Activated CD4-positive, alpha-beta memory T cell treated with anti-CD3 and anti-CD28 coated beads, Interleukin-2, amount 10 ng/mL, durations not matched to agents 7 days and 5 days (primary cell): ENCODE results near the gene CIBAR2. TPM values are rescaled to one million over a fixed set of nuclear protein-coding genes. Genes with fewer than 3 reads are reported as not detected.
"Not testable (repeated sequence)": the region's sequence is repeated elsewhere in the genome, so short reads cannot be mapped to it uniquely, and the experiment has no call there.

ENCODE experiments used
- CTCF ChIA-PET: fragments of 350-600 bp; sonication (Branson Sonifier 250); formaldehyde crosslinking; loops from one replicate; lab custom pipeline; 2021; ENCODE audit warnings: antibody characterized with exemption, inconsistent platforms; lab: Charles Lee
- POLR2A ChIA-PET: fragments of 350-600 bp; sonication (Branson Sonifier 250); formaldehyde crosslinking; loops from one replicate; lab custom pipeline; 2021; ENCODE audit warnings: antibody characterized with exemption; lab: Charles Lee
- DNase-seq: peaks from one replicate; pipeline ENCODE4 v3.0.0-alpha.2; 2020
- H3K27ac Mint-ChIP-seq: one replicate; pipeline ENCODE4 v1.8.0; 2021; ENCODE audit warnings: mild to moderate bottlenecking, mixed read lengths
- H3K27me3 Mint-ChIP-seq: one replicate; pipeline ENCODE4 v1.8.0; 2021; ENCODE audit warnings: mixed read lengths
- H3K36me3 Mint-ChIP-seq: one replicate; pipeline ENCODE4 v1.8.0; 2021; ENCODE audit warnings: low read depth, mixed read lengths
- H3K4me1 Mint-ChIP-seq: one replicate; pipeline ENCODE4 v1.8.0; 2021; ENCODE audit warnings: mixed read lengths
- H3K4me3 Mint-ChIP-seq: one replicate; pipeline ENCODE4 v1.8.0; 2021; ENCODE audit warnings: mild to moderate bottlenecking, mixed read lengths
- H3K9me3 Mint-ChIP-seq: one replicate; pipeline ENCODE4 v1.8.0; 2021; ENCODE audit warnings: mixed read lengths
- total RNA-seq, 2 experiments: library from RNA; stranded (reverse); gene quantifications; one replicate each; pipeline ENCODE4 v1.2.3, GENCODE V29; 2021

CIBAR2 gene
- total RNA-seq, 2 experiments from 2014 or later = not detected

- H3K27ac Mint-ChIP-seq = no peak overlapping the region
- H3K27me3 Mint-ChIP-seq = no peaks in the 10 kb centered on the region
- ChIA-PET CTCF (no interaction called here), POLR2A (no interaction called here)
- no peak overlapping the region for H3K4me3 Mint-ChIP-seq
- no peak for DNase-seq
- H3K36me3 Mint-ChIP-seq = no peaks in the 10 kb centered on the region
- no peaks in the 10 kb centered on the region for H3K4me1 Mint-ChIP-seq
- no peaks in the 10 kb centered on the region for H3K9me3 Mint-ChIP-seq
Measured at GRCh38 chr16:85064186-85064585, 48.1 kb downstream of the CIBAR2 start.

- no peak for DNase-seq
- CTCF ChIA-PET = no interaction called here
- H3K27ac Mint-ChIP-seq = no peak overlapping the region
- peaks cover 4% of the 10 kb centered on the region for H3K27me3 Mint-ChIP-seq
- no peaks in the 10 kb centered on the region for H3K9me3 Mint-ChIP-seq
- H3K4me3 Mint-ChIP-seq = no peak overlapping the region
- H3K36me3 Mint-ChIP-seq = no peaks in the 10 kb centered on the region
- peaks cover under 1% of the 10 kb centered on the region for H3K4me1 Mint-ChIP-seq
- POLR2A ChIA-PET = no interaction called here
Measured at GRCh38 chr16:85062845-85063244, 49.4 kb downstream of the CIBAR2 start.

- ChIA-PET CTCF (no interaction called here), POLR2A (no interaction called here)
- peaks cover 5% of the 10 kb centered on the region for H3K4me1 Mint-ChIP-seq
- H3K4me3 Mint-ChIP-seq = no peak overlapping the region
- H3K9me3 Mint-ChIP-seq = no peaks in the 10 kb centered on the region
- no peak for DNase-seq
- peaks cover 8% of the 10 kb centered on the region for H3K27me3 Mint-ChIP-seq
- no peaks in the 10 kb centered on the region for H3K36me3 Mint-ChIP-seq
- no peak overlapping the region for H3K27ac Mint-ChIP-seq
Measured at GRCh38 chr16:85062323-85062722, 49.9 kb downstream of the CIBAR2 start.

GRCh38 chr16:85061566-85061965, 50.7 kb downstream of the CIBAR2 start:
- Mint-ChIP-seq H3K27me3 (peaks cover 12% of the 10 kb centered on the region), H3K4me3 (no peak overlapping the region), H3K27ac (no peak overlapping the region), H3K4me1 (peaks cover 13% of the 10 kb centered on the region), H3K36me3 (no peaks in the 10 kb centered on the region), H3K9me3 (no peaks in the 10 kb centered on the region)
- CTCF ChIA-PET = no interaction called here
- no peak for DNase-seq
- POLR2A ChIA-PET = no interaction called here

GRCh38 chr16:85058909-85059308, 53.4 kb downstream of the CIBAR2 start:
- DNase-seq = no peak
- CTCF ChIA-PET = no interaction called here
- POLR2A ChIA-PET = no interaction called here
- H3K27ac Mint-ChIP-seq = no peak overlapping the region
- H3K9me3 Mint-ChIP-seq = no peaks in the 10 kb centered on the region
- H3K36me3 Mint-ChIP-seq = no peaks in the 10 kb centered on the region
- peaks cover 32% of the 10 kb centered on the region for H3K4me1 Mint-ChIP-seq
- peaks cover 12% of the 10 kb centered on the region for H3K27me3 Mint-ChIP-seq
- H3K4me3 Mint-ChIP-seq = no peak overlapping the region

GRCh38 chr16:85057948-85058347, 54.3 kb downstream of the CIBAR2 start:
- H3K4me1 Mint-ChIP-seq = peaks cover 32% of the 10 kb centered on the region
- peaks cover 12% of the 10 kb centered on the region for H3K27me3 Mint-ChIP-seq
- CTCF ChIA-PET = no interaction called here
- no peaks in the 10 kb centered on the region for H3K36me3 Mint-ChIP-seq
- POLR2A ChIA-PET = no interaction called here
- no peak overlapping the region for H3K4me3 Mint-ChIP-seq
- no peak overlapping the region for H3K27ac Mint-ChIP-seq
- DNase-seq = no peak
- H3K9me3 Mint-ChIP-seq = no peaks in the 10 kb centered on the region

GRCh38 chr16:85057212-85057889, 54.9 kb downstream of the CIBAR2 start:
- H3K36me3 Mint-ChIP-seq = no peaks in the 10 kb centered on the region
- no peak for DNase-seq

GRCh38 chr16:85056211-85056748, 56.0 kb downstream of the CIBAR2 start:
- Mint-ChIP-seq H3K4me1 (peaks cover 32% of the 10 kb centered on the region), H3K27ac (peak overlapping the region; percentile 66), H3K36me3 (no peaks in the 10 kb centered on the region), H3K4me3 (peak overlapping the region; percentile 21), H3K9me3 (no peaks in the 10 kb centered on the region), H3K27me3 (peaks cover 12% of the 10 kb centered on the region)
- ChIA-PET POLR2A (interaction anchor here (1.2 to 3.5 kb wide), 6 partner anchors 9 to 48 kb away, joined by 3 to 21 read pairs (median 8); partner anchors contain the start of genes KIAA0513 and ZDHHC7), CTCF (interaction anchor here (1.0 to 2.7 kb wide), 5 partner anchors 30 to 83 kb away, joined by 3 to 9 read pairs (median 3); partner anchors contain the start of gene CIBAR2)
- DNase-seq = no peak

More at GRCh38 chr16:85057212-85057889, 54.9 kb downstream of the CIBAR2 start:
- POLR2A ChIA-PET = interaction anchor here (3.5 kb wide), 1 partner anchor 30 kb away, joined by 21 read pairs; the partner anchor contains the start of gene KIAA0513
- H3K9me3 Mint-ChIP-seq = no peaks in the 10 kb centered on the region
- peaks cover 12% of the 10 kb centered on the region for H3K27me3 Mint-ChIP-seq
- no peak overlapping the region for H3K27ac Mint-ChIP-seq
- CTCF ChIA-PET = interaction anchor here (1.0 to 2.7 kb wide), 3 partner anchors 29 to 84 kb away, joined by 3 to 9 read pairs (median 3); no protein-coding TSS in a partner anchor
- H3K4me1 Mint-ChIP-seq = peaks cover 32% of the 10 kb centered on the region
- H3K4me3 Mint-ChIP-seq = no peak overlapping the region

- Mint-ChIP-seq H3K27ac (peak overlapping the region; percentile 66), H3K4me3 (peak overlapping the region; percentile 21), H3K27me3 (peaks cover 12% of the 10 kb centered on the region), H3K9me3 (no peaks in the 10 kb centered on the region), H3K36me3 (no peaks in the 10 kb centered on the region), H3K4me1 (peaks cover 32% of the 10 kb centered on the region)
- POLR2A ChIA-PET = interaction anchor here (1.0 to 3.5 kb wide), 8 partner anchors 8 to 1041 kb away, joined by 3 to 21 read pairs (median 4); partner anchors contain the start of genes KIAA0513 and ZDHHC7
- CTCF ChIA-PET = interaction anchor here (1.2 to 2.7 kb wide), 4 partner anchors 31 to 57 kb away, joined by 3 to 9 read pairs (median 4); partner anchors contain the start of gene CIBAR2
- peak; percentile 92 for DNase-seq
Measured at GRCh38 chr16:85055493-85056210, 56.6 kb downstream of the CIBAR2 start.

- peaks cover 32% of the 10 kb centered on the region for H3K4me1 Mint-ChIP-seq
- CTCF ChIA-PET = interaction anchor here (0.7 to 2.7 kb wide), 3 partner anchors 32 to 58 kb away, joined by 3 to 9 read pairs (median 7); partner anchors contain the start of gene CIBAR2
- H3K4me3 Mint-ChIP-seq = peak overlapping the region; percentile 21
- POLR2A ChIA-PET = interaction anchor here (1.0 to 3.5 kb wide), 7 partner anchors 8 to 1040 kb away, joined by 3 to 21 read pairs (median 3); partner anchors contain the start of genes KIAA0513 and ZDHHC7
- no peak for DNase-seq
- peak overlapping the region; percentile 66 for H3K27ac Mint-ChIP-seq
- H3K36me3 Mint-ChIP-seq = no peaks in the 10 kb centered on the region
- H3K9me3 Mint-ChIP-seq = no peaks in the 10 kb centered on the region
- H3K27me3 Mint-ChIP-seq = peaks cover 14% of the 10 kb centered on the region
Measured at GRCh38 chr16:85054948-85055492, 57.3 kb downstream of the CIBAR2 start.

- H3K9me3 Mint-ChIP-seq, H3K27ac Mint-ChIP-seq, H3K4me3 Mint-ChIP-seq, DNase-seq, H3K36me3 Mint-ChIP-seq: not testable (repeated sequence)
- Mint-ChIP-seq H3K27me3 (peaks cover 14% of the 10 kb centered on the region), H3K4me1 (peaks cover 32% of the 10 kb centered on the region)
- POLR2A ChIA-PET = interaction anchor here (1.0 to 3.5 kb wide), 3 partner anchors 18 to 43 kb away, joined by 3 to 21 read pairs (median 12); partner anchors contain the start of genes KIAA0513 and ZDHHC7
- CTCF ChIA-PET = interaction anchor here (0.7 to 2.7 kb wide), 4 partner anchors 32 to 58 kb away, joined by 3 to 9 read pairs (median 6); partner anchors contain the start of gene CIBAR2
Measured at GRCh38 chr16:85054321-85054720, 58.0 kb downstream of the CIBAR2 start.

- POLR2A ChIA-PET = interaction anchor here (1.9 kb wide), 1 partner anchor 25 kb away, joined by 6 read pairs; the partner anchor contains the start of gene KIAA0513
- no peak for DNase-seq
- CTCF ChIA-PET = no interaction called here
- H3K9me3 Mint-ChIP-seq = no peaks in the 10 kb centered on the region
- peaks cover 10% of the 10 kb centered on the region for H3K27me3 Mint-ChIP-seq
- peaks cover 28% of the 10 kb centered on the region for H3K4me1 Mint-ChIP-seq
- H3K27ac Mint-ChIP-seq = no peak overlapping the region
- H3K36me3 Mint-ChIP-seq = no peaks in the 10 kb centered on the region
- H3K4me3 Mint-ChIP-seq = no peak overlapping the region
Measured at GRCh38 chr16:85052536-85052935, 59.7 kb downstream of the CIBAR2 start.
